H9 (cell line): Measurements from ENCODE around the gene C11orf65. TPM values are rescaled to one million over a fixed set of nuclear protein-coding genes. Genes with fewer than 3 reads are reported as not detected.

Source experiments
- DNase-seq: peaks from one replicate; pipeline ENCODE4 v3.0.0-alpha.2; 2017
- H2AFZ ChIP-seq: one replicate; pipeline ENCODE4 v1.6.1; 2013; ENCODE audit warnings: mild to moderate bottlenecking, low read length, control low read depth, moderate library complexity
- H2AK5ac ChIP-seq: 2 replicates; pipeline ENCODE4 v1.6.1; 2013; ENCODE audit warnings: low read length, control low read depth, mixed read lengths; ENCODE audit not compliant: insufficient read length
- H2BK120ac ChIP-seq: one replicate; pipeline ENCODE4 v1.6.1; 2013; ENCODE audit warnings: low read depth, mild to moderate bottlenecking, low read length, control low read depth, inconsistent platforms; ENCODE audit not compliant: poor library complexity, severe bottlenecking
- H2BK12ac ChIP-seq: 2 replicates; pipeline ENCODE4 v1.6.1; 2013; ENCODE audit warnings: low read length, control low read depth, mixed read lengths, low read depth; ENCODE audit not compliant: insufficient read length
- H2BK15ac ChIP-seq: 2 replicates; pipeline ENCODE4 v1.6.1; 2013; ENCODE audit warnings: low read depth, low read length, control low read depth
- H2BK20ac ChIP-seq: one replicate; pipeline ENCODE4 v1.6.1; 2013; ENCODE audit warnings: low read depth, mild to moderate bottlenecking, low read length, control low read depth, inconsistent platforms; ENCODE audit not compliant: poor library complexity, severe bottlenecking
- H2BK5ac ChIP-seq: 2 replicates; pipeline ENCODE4 v1.6.1; 2013; ENCODE audit warnings: low read length, control low read depth, mixed read lengths; ENCODE audit not compliant: insufficient read length
- H3K14ac ChIP-seq: 2 replicates; pipeline ENCODE4 v1.6.1; 2013; ENCODE audit warnings: low read length, control low read depth; ENCODE audit not compliant: insufficient read depth
- H3K18ac ChIP-seq: 2 replicates; pipeline ENCODE4 v1.6.1; 2013; ENCODE audit warnings: low read depth, mild to moderate bottlenecking, mixed read lengths, low read length, control low read depth; ENCODE audit not compliant: insufficient read length
- H3K23ac ChIP-seq: 2 replicates; pipeline ENCODE4 v1.6.1; 2013; ENCODE audit warnings: low read length, control low read depth, mixed read lengths, low read depth; ENCODE audit not compliant: insufficient read length
- H3K23me2 ChIP-seq: 2 replicates; pipeline ENCODE4 v1.6.1; 2013; ENCODE audit warnings: low read depth, mild to moderate bottlenecking, mixed read lengths, low read length, control low read depth; ENCODE audit not compliant: insufficient read length, poor library complexity, severe bottlenecking
- H3K27ac ChIP-seq: 2 replicates; pipeline ENCODE4 v1.5.1; 2013; ENCODE audit warnings: low read length, control low read depth, mixed read lengths, low read depth; ENCODE audit not compliant: insufficient read length
- H3K27me3 ChIP-seq: 2 replicates; pipeline ENCODE4 v1.6.1; 2013; ENCODE audit warnings: low read length, control low read depth, inconsistent platforms; ENCODE audit not compliant: insufficient read depth
- H3K4ac ChIP-seq: 2 replicates; pipeline ENCODE4 v1.6.1; 2013; ENCODE audit warnings: low read depth, mild to moderate bottlenecking, control low read depth, inconsistent platforms, low read length, moderate library complexity
- H3K4me1 ChIP-seq: 2 replicates; pipeline ENCODE4 v1.6.1; 2013; ENCODE audit warnings: low read length, control low read depth, inconsistent platforms; ENCODE audit not compliant: insufficient read depth
- H3K4me2 ChIP-seq: 2 replicates; pipeline ENCODE4 v1.6.1; 2013; ENCODE audit warnings: low read length, control low read depth, mixed read lengths; ENCODE audit not compliant: insufficient read length, insufficient read depth
- H3K56ac ChIP-seq: 2 replicates; pipeline ENCODE4 v1.6.1; 2013; ENCODE audit warnings: low read depth, mild to moderate bottlenecking, mixed read lengths, low read length, control low read depth; ENCODE audit not compliant: insufficient read length
- H3K79me1 ChIP-seq: 2 replicates; pipeline ENCODE4 v1.6.1; 2013; ENCODE audit warnings: low read depth, mild to moderate bottlenecking, moderate library complexity, low read length, control low read depth, inconsistent platforms; ENCODE audit not compliant: insufficient read depth, poor library complexity, severe bottlenecking
- H3K79me2 ChIP-seq: 2 replicates; pipeline ENCODE4 v1.6.1; 2013; ENCODE audit warnings: low read length, control low read depth, inconsistent platforms; ENCODE audit not compliant: insufficient read depth
- H3K9ac ChIP-seq: 2 replicates; pipeline ENCODE4 v1.6.1; 2013; ENCODE audit warnings: low read length, control low read depth, mixed read lengths; ENCODE audit not compliant: insufficient read length; ENCODE audit errors: extremely low read depth
- H3K9me3 ChIP-seq: one replicate; pipeline ENCODE4 v1.6.1; 2013; ENCODE audit warnings: low read depth, low read length, inconsistent platforms; ENCODE audit not compliant: control insufficient read depth
- H3T11ph ChIP-seq: one replicate; pipeline ENCODE4 v1.6.1; 2013; ENCODE audit warnings: mild to moderate bottlenecking, low read length, control low read depth, inconsistent platforms
- H4K20me1 ChIP-seq: one replicate; pipeline ENCODE4 v1.6.1; 2013; ENCODE audit not compliant: control insufficient read depth, insufficient read length, insufficient read depth
- H4K5ac ChIP-seq: 2 replicates; pipeline ENCODE4 v1.6.1; 2013; ENCODE audit warnings: low read depth, mild to moderate bottlenecking, mixed read lengths, low read length, control low read depth; ENCODE audit not compliant: insufficient read length
- H4K8ac ChIP-seq: replicated peaks from 2 replicates; pipeline ENCODE4 v1.6.1; 2013; ENCODE audit warnings: low read length, control low read depth, mixed read lengths, low read depth; ENCODE audit not compliant: insufficient read length
- H4K91ac ChIP-seq: 2 replicates; pipeline ENCODE4 v1.6.1; 2013; ENCODE audit warnings: low read depth, mild to moderate bottlenecking, moderate library complexity, mixed read lengths, low read length, control low read depth; ENCODE audit not compliant: insufficient read length
- H3K27ac Mint-ChIP-seq, 3 experiments: 2 replicates in 2 of 3; 3 replicates in 1 of 3; pipeline ENCODE4 v1.8.0; 2020 to 2021; ENCODE audit warnings: mixed read lengths in 3 of 3, mild to moderate bottlenecking in 1 of 3, moderate library complexity in 1 of 3
- H3K27me3 Mint-ChIP-seq: 2 replicates; pipeline ENCODE4 v1.8.0; 2021; ENCODE audit warnings: low read depth, mild to moderate bottlenecking, moderate library complexity, mixed read lengths
- H3K36me3 Mint-ChIP-seq, 3 experiments: 2 replicates in 2 of 3; 3 replicates in 1 of 3; pipeline ENCODE4 v1.8.0; 2020 to 2021; ENCODE audit warnings: low read depth in 3 of 3, mixed read lengths in 3 of 3; ENCODE audit not compliant: insufficient read depth in 1 of 3
- H3K4me1 Mint-ChIP-seq, 2 experiments: 2 replicates each; pipeline ENCODE4 v1.8.0; 2020; ENCODE audit warnings: mixed read lengths in 2 of 2
- H3K4me3 Mint-ChIP-seq, 2 experiments: 2 replicates in 1 of 2; 3 replicates in 1 of 2; pipeline ENCODE4 v1.8.0; 2020 to 2021; ENCODE audit warnings: mild to moderate bottlenecking in 2 of 2, mixed read lengths in 2 of 2, moderate library complexity in 1 of 2
- H3K9me3 Mint-ChIP-seq, 2 experiments: 2 replicates in 1 of 2; 3 replicates in 1 of 2; pipeline ENCODE4 v1.8.0; 2020; ENCODE audit warnings: mild to moderate bottlenecking in 2 of 2, mixed read lengths in 2 of 2, moderate library complexity in 1 of 2
- CTCF ChIP-seq: fragments of 200-600 bp; sonication (generic); conservative IDR thresholded peaks from 3 replicates; pipeline ENCODE4 v1.8.0; 2021; ENCODE audit warnings: antibody characterized with exemption, mild to moderate bottlenecking
- total RNA-seq: library from RNA; stranded (reverse); gene quantifications from 2 replicates; pipeline ENCODE4 v1.2.1, GENCODE V29; 2021

Gene C11orf65
- total RNA-seq, 1 experiment from 2014 or later = 0.55 TPM

DNA sequence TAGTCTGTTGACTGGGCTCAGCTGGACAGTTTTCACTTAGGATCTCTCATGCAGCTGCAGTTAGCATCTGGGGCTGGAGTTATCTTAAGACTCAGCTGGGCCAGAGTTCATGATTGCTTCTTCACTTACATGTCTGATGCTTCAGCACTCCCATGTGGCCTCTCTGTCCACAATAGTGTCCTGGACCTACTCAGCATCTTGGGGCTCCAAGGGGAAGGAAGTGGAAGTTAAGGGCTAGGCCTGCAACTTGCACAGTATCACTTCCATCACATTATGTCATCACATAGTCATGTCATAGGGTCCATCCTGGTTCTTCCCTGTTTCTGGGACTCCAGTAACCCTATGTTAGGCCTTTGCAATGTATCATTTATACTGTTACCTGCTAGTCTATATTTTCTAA, 115.9 kb downstream of the C11orf65 start:
- H3K36me3 Mint-ChIP-seq = peaks cover 22 to 58% (median 51%) of the 10 kb centered on the region in 3 experiments
- Histone ChIP-seq H4K91ac (no peak overlapping the region), H3K56ac (no peak overlapping the region), H2AFZ (no peak overlapping the region), H4K20me1 (no peaks in the 10 kb centered on the region), H3K9ac (no peak overlapping the region), H3K9me3 (no peaks in the 10 kb centered on the region), H3K79me1 (no peaks in the 10 kb centered on the region), H4K5ac (no peak overlapping the region), H2BK5ac (peak overlapping the region; percentile 27), H2BK12ac (no peak overlapping the region), H2BK15ac (no peak overlapping the region), H3K79me2 (no peaks in the 10 kb centered on the region), H2BK120ac (no peak overlapping the region), H3K4me2 (no peak overlapping the region), H3K4me1 (no peaks in the 10 kb centered on the region), H2BK20ac (no peak overlapping the region), H3K27me3 (no peaks in the 10 kb centered on the region), H4K8ac (no peak overlapping the region), H3K14ac (no peak overlapping the region), H3K27ac (no peak overlapping the region), H2AK5ac (no peak overlapping the region), H3K4ac (no peak overlapping the region), H3K23me2 (no peaks in the 10 kb centered on the region), H3K18ac (no peak overlapping the region), H3K23ac (no peak overlapping the region), H3T11ph (no peak overlapping the region)
- no peak for DNase-seq
- no peak overlapping the region for H3K4me3 Mint-ChIP-seq
- no peak for TF ChIP-seq CTCF
- peaks cover 0 to under 1% of the 10 kb centered on the region in 2 experiments; a peak in 1 of 5 replicates for H3K9me3 Mint-ChIP-seq
- H3K27me3 Mint-ChIP-seq = no peaks in the 10 kb centered on the region
- H3K4me1 Mint-ChIP-seq = peaks cover 0 to under 1% of the 10 kb centered on the region in 2 experiments; a peak in 1 of 4 replicates
- no peak overlapping the region for H3K27ac Mint-ChIP-seq
